ENCODE data around the gene NRXN3.

The NRXN3 gene

DNA sequence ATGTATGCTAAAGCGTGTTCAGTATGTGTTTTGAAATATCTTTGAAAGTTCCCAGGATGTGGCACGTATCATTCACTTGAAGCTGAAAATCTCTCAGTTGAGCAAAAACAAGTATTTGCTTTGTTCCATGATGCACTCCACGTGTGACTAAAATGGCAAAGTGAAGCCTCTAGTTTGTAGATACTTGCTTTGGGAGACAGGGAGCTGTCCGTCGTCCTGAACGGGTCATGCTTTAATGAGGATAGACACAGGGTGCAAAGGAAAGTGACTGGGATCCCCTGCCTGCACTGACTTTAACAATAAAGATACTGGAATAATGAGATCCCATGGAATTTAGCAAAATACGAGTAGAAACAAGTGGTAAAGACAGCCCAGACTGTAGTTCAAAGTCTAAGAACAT is 991.4 kb downstream of the NRXN3 start:
- ChIA-PET POLR2A (no interaction called here), CTCF (no interaction called here)
- H3K4me3 ChIP-seq (ENCODE audit: low read depth, low read length) = no peak overlapping the region
- TF ChIP-seq, protein P1, sequence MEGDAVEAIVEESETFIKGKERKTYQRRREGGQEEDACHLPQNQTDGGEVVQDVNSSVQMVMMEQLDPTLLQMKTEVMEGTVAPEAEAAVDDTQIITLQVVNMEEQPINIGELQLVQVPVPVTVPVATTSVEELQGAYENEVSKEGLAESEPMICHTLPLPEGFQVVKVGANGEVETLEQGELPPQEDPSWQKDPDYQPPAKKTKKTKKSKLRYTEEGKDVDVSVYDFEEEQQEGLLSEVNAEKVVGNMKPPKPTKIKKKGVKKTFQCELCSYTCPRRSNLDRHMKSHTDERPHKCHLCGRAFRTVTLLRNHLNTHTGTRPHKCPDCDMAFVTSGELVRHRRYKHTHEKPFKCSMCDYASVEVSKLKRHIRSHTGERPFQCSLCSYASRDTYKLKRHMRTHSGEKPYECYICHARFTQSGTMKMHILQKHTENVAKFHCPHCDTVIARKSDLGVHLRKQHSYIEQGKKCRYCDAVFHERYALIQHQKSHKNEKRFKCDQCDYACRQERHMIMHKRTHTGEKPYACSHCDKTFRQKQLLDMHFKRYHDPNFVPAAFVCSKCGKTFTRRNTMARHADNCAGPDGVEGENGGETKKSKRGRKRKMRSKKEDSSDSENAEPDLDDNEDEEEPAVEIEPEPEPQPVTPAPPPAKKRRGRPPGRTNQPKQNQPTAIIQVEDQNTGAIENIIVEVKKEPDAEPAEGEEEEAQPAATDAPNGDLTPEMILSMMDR (IDR thresholded peaks at IDR 0.05; ENCODE audit: insufficient read depth, low read length, missing control alignments) = no peak
- DNase-seq (ENCODE audit: low read depth, low spot score) = no peak

DNA sequence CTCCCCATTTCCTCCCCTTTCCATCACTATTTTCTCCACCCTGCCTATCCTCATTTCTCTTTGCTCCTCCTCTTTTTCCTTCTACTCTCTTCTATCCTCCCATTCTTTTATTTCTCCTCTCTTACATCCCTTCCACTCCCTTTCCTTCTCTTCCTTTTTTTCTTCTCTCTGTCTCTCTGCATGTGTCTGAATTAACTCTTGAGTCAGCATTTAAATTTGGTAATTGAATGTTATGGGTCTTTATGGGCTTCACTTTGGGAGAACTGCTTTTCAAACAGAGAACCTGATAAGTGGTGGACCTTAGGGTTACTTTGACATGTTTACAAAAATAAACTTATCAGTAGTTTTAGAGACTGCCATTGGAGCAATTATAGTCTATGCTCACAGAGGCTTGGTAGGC is 992.7 kb downstream of the NRXN3 start:
- POLR2A ChIA-PET = no interaction called here
- CTCF ChIA-PET = no interaction called here
- DNase-seq (ENCODE audit: low read depth, low spot score) = no peak
- TF ChIP-seq, protein P1 (IDR thresholded peaks at IDR 0.05; ENCODE audit: insufficient read depth, low read length, missing control alignments) = no peak
- no peak overlapping the region for H3K4me3 ChIP-seq (ENCODE audit: low read depth, low read length)

DNA sequence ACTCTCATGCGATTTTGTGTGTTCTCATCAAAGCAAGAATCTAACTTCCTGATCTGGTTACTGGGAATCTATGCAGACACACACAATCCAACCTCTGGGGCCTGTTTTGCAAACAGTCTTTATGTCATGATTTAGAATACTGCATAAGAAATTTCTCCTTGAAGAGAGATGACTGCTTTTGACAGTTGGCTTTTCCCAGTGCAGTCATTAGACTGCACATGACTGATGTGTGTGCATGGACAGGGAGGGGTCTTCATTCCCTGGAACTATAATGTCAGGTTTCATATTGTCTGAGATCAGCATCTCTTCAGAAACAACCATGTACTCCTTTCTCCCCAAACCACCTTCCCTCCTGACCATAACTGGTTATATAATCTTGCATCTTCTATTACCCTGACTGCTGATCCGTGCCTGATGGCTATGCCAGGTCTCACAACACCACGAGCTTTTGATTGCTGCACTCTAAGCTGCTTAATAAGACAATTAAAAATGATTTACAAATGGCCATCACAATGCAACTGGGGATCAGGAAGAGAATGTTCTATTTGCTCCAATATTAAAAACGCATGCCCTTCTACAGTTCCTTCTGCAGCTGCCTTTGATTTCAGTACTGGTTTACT is 995.4 kb downstream of the NRXN3 start:
- POLR2A ChIA-PET = no interaction called here
- no peak for DNase-seq (ENCODE audit: low read depth, low spot score)
- TF ChIP-seq, protein P1 (IDR thresholded peaks at IDR 0.05; ENCODE audit: insufficient read depth, low read length, missing control alignments) = no peak
- CTCF ChIA-PET = no interaction called here
- no peak overlapping the region for H3K4me3 ChIP-seq (ENCODE audit: low read depth, low read length)

DNA sequence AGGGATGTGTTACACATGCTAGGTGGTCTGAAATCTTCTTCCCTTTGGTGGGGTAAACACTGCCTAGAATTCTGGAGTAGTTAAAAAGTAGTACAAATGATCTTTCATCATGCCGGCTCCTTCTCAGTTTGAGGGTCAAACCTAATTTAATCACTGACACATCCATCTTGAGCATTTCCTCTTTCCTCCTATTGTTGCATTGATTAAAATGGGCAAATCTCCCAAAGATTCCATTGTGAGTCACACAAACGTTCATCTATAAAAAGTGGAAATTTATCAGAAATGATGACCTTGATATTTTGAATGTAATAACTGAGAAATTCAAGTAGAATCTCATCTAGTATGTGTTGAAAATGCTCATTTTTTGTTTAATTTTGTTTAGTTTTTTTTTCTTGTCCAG is 996.0 kb downstream of the NRXN3 start:
- TF ChIP-seq, protein P1 (IDR thresholded peaks at IDR 0.05; ENCODE audit: insufficient read depth, low read length, missing control alignments) = no peak
- DNase-seq (ENCODE audit: low read depth, low spot score) = no peak
- ChIA-PET POLR2A (no interaction called here), CTCF (no interaction called here)
- H3K4me3 ChIP-seq (ENCODE audit: low read depth, low read length) = no peak overlapping the region

DNA sequence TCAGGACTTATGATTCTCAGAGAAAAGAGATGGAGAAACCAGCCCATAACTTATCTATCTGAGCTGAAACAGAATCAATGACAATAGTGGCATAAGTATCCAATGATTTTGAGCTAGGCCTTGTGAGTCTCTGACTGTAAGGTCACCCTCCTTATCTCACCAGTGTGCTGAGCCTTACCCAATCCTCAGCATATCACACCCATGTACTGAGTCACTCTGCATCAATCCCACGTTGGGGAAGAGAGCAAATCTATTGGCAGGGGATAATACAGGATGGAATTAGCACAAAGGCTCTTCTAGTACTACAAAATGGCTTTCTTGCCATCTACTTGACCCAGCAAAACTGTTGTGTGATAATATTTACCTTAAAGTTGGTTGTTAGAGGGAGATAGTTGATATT is 997.8 kb downstream of the NRXN3 start:
- DNase-seq (ENCODE audit: low read depth, low spot score) = no peak
- no peak overlapping the region for H3K4me3 ChIP-seq (ENCODE audit: low read depth, low read length)
- TF ChIP-seq, protein P1 (IDR thresholded peaks at IDR 0.05; ENCODE audit: insufficient read depth, low read length, missing control alignments) = no peak
- ChIA-PET POLR2A (no interaction called here), CTCF (no interaction called here)

DNA sequence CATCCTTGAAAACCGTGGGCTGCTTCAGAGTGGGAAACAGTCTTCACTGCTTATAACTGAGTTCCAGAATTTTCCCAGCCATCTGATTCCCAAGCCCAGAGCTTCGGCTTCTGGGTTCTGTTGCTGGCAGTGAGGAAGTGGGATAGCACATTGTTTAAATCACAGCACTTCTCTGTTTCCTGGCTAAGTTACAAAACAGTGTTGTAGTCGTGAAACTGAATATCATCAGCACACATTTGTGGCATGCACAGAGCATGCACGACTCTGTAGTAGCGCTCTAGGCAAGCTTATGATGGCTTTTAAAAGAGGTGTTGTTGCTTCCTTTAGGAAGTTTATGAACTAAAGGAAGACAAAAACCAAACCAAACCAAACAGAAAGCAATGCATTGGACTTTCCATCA is 1005.5 kb downstream of the NRXN3 start:
- TF ChIP-seq, protein P1 (IDR thresholded peaks at IDR 0.05; ENCODE audit: insufficient read depth, low read length, missing control alignments) = no peak
- DNase-seq (ENCODE audit: low read depth, low spot score) = no peak
- H3K4me3 ChIP-seq (ENCODE audit: low read depth, low read length) = no peak overlapping the region
- CTCF ChIA-PET = no interaction called here
- POLR2A ChIA-PET = no interaction called here
